ENCODE results near the gene ALDH1L2.

Gene ALDH1L2

GRCh38 chr12:104994336-104994735 is 89.9 kb downstream of the ALDH1L2 start:
- no peak for TF ChIP-seq REST (IDR thresholded peaks at IDR 0.05; ENCODE audit: insufficient read depth in 1 of 2, low read depth in 2 of 2, low read length in 2 of 2)
- TF ChIP-seq POLR2AphosphoS5 (IDR thresholded peaks at IDR 0.05; ENCODE audit: low read depth, low read length) = no peak
- no peak for TF ChIP-seq FOXP2 (optimal IDR thresholded peaks at IDR 0.05; ENCODE audit: borderline replicate concordance, extremely low read depth, extremely low read length, insufficient read depth)
- TF ChIP-seq SIN3A (IDR thresholded peaks at IDR 0.05; ENCODE audit: borderline replicate concordance, insufficient read depth, low read length) = no peak
- TF ChIP-seq TAF1 (IDR thresholded peaks at IDR 0.05; ENCODE audit: borderline replicate concordance, insufficient read depth, low read length) = no peak

DNA sequence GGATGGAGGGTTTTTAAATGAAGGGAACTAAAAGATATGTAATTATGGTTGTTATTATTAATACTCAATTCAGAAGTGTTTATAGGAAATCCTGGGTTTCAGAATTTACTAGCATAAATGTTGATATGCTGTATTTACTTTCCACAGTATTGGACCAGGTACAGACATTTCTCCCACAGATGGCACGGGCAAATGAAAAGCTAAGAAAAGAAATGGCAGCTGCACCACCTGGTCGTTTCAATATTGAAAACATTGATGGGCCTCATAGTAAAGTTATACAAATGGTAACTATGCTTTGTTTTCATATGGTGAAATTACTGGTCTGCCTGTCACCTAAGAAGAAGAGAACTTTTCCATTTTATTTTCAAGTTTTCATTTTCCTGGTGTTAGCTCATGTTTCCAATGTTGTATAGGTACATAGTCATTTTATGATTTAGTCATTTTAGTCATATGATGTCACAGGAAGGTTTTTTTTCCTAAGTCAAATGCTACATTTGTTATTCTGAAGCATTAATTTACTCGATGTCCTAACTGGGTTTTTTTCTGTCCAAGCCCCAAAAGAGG is 92.6 kb downstream of the ALDH1L2 start:
- no peak for TF ChIP-seq POLR2AphosphoS5 (IDR thresholded peaks at IDR 0.05; ENCODE audit: low read depth, low read length)
- no peak for TF ChIP-seq SIN3A (IDR thresholded peaks at IDR 0.05; ENCODE audit: borderline replicate concordance, insufficient read depth, low read length)
- no peak for TF ChIP-seq REST (IDR thresholded peaks at IDR 0.05; ENCODE audit: insufficient read depth in 1 of 2, low read depth in 2 of 2, low read length in 2 of 2)
- TF ChIP-seq TAF1 (IDR thresholded peaks at IDR 0.05; ENCODE audit: borderline replicate concordance, insufficient read depth, low read length) = no peak
- TF ChIP-seq FOXP2 (optimal IDR thresholded peaks at IDR 0.05; ENCODE audit: borderline replicate concordance, extremely low read depth, extremely low read length, insufficient read depth) = no peak

GRCh38 chr12:104990950-104991349 is 93.3 kb downstream of the ALDH1L2 start:
- TF ChIP-seq FOXP2 (optimal IDR thresholded peaks at IDR 0.05; ENCODE audit: borderline replicate concordance, extremely low read depth, extremely low read length, insufficient read depth) (no peak), REST (IDR thresholded peaks at IDR 0.05; ENCODE audit: insufficient read depth in 1 of 2, low read depth in 2 of 2, low read length in 2 of 2) (no peak), TAF1 (IDR thresholded peaks at IDR 0.05; ENCODE audit: borderline replicate concordance, insufficient read depth, low read length) (no peak), POLR2AphosphoS5 (IDR thresholded peaks at IDR 0.05; ENCODE audit: low read depth, low read length) (no peak), SIN3A (IDR thresholded peaks at IDR 0.05; ENCODE audit: borderline replicate concordance, insufficient read depth, low read length) (no peak)

DNA sequence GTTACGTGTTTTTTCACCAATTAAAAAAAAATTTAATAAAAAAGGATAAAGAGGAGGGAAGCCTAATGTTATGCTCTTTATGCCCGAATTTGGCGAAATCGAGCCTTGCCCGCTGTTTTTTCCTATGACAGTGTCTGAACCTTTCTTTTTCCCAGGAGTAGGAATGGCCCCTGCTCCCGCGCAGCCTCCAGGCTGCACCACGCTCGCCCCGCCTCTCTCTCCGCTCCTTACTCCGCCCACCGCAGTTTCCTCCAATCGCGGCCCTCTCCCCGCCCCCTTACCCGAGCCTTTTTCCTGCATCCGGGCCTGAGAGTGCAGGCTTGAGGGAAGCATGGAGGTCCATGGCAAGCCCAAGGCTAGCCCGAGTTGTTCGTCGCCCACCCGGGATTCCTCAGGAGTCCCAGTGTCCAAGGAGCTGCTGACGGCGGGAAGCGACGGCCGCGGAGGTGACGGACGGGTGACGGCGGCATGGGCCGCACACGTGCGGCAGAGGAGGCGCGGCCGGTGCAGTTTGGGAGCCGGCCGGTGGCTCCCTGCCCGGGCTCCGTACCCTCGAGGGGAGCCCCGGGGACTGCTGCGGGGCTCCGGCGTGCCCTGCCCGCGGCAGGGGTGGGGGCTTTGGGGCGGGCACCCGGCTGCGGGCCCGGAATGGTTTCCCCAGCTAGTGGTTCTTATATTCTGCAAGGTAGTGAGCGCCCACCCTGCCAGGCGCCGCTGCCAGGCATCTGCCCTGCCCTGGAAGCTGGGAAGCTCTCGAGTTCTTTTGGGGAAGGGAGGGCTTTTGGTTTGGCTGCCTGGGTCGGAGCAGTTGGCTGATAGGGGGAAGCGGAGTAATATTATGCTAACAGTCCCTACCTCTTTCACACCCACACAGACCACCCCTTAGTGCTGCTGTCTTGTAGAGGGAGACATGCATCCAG is 98.0 kb downstream of the ALDH1L2 start, which contains the start of gene NOPCHAP1:
TSS of gene NOPCHAP1 (plus strand) at position 295 of the 920 bp plus-strand sequence. CDS start at position 332, 37 bp downstream.
- TF ChIP-seq REST (IDR thresholded peaks at IDR 0.05; ENCODE audit: insufficient read depth in 1 of 2, low read depth in 2 of 2, low read length in 2 of 2) = peak in 1 of 2 experiments; percentile 17; a peak in 1 of 4 replicates
- peak; percentile 97 for TF ChIP-seq POLR2AphosphoS5 (IDR thresholded peaks at IDR 0.05; ENCODE audit: low read depth, low read length)
- peak; percentile 70; the same call in 1 of the 2 replicates for TF ChIP-seq SIN3A (IDR thresholded peaks at IDR 0.05; ENCODE audit: borderline replicate concordance, insufficient read depth, low read length)
- peak; percentile 80 for TF ChIP-seq TAF1 (IDR thresholded peaks at IDR 0.05; ENCODE audit: borderline replicate concordance, insufficient read depth, low read length)
- no peak for TF ChIP-seq FOXP2 (optimal IDR thresholded peaks at IDR 0.05; ENCODE audit: borderline replicate concordance, extremely low read depth, extremely low read length, insufficient read depth)

Data from PFSK-1 (cell line).